WTC11 (cell line): ENCODE measurements around the gene ZSCAN18.

ENCODE experiments used
- CREM ChIP-seq: sonication (generic); formaldehyde crosslinking; IDR thresholded peaks from 2 replicates; pipeline ENCODE4 v1.8.1; 2022; ENCODE audit warnings: mild to moderate bottlenecking, missing genetic modification reagents, moderate library complexity
- CTCF ChIP-seq: fragments of 200-600 bp; IDR thresholded peaks from 2 replicates; pipeline ENCODE4 v1.8.0; 2022; ENCODE audit warnings: antibody characterized with exemption
- NR2C2 ChIP-seq: sonication (generic); formaldehyde crosslinking; IDR thresholded peaks from 2 replicates; pipeline ENCODE4 v1.8.0; 2022; ENCODE audit warnings: mild to moderate bottlenecking, missing genetic modification reagents
- TF ChIP-seq, protein P1 (sequence below): sonication (generic); formaldehyde crosslinking; IDR thresholded peaks from 2 replicates; pipeline ENCODE4 v1.8.1; 2023; ENCODE audit warnings: mild to moderate bottlenecking, missing genetic modification reagents, moderate library complexity
- TF ChIP-seq, protein P2 (sequence below): sonication (generic); formaldehyde crosslinking; IDR thresholded peaks from 2 replicates; pipeline ENCODE4 v1.8.1; 2022; ENCODE audit warnings: missing genetic modification reagents, borderline replicate concordance

GRCh38 chr19:58046856-58047255 is 51.2 kb downstream of the ZSCAN18 start:
- no peak for TF ChIP-seq CREM (CRISPR knock-in tag)
- TF ChIP-seq CTCF, result no peak
- TF ChIP-seq, protein P1, sequence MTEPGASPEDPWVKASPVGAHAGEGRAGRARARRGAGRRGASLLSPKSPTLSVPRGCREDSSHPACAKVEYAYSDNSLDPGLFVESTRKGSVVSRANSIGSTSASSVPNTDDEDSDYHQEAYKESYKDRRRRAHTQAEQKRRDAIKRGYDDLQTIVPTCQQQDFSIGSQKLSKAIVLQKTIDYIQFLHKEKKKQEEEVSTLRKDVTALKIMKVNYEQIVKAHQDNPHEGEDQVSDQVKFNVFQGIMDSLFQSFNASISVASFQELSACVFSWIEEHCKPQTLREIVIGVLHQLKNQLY (CRISPR knock-in tag), result no peak
- no peak for TF ChIP-seq NR2C2 (CRISPR knock-in tag)
- TF ChIP-seq, protein P2, sequence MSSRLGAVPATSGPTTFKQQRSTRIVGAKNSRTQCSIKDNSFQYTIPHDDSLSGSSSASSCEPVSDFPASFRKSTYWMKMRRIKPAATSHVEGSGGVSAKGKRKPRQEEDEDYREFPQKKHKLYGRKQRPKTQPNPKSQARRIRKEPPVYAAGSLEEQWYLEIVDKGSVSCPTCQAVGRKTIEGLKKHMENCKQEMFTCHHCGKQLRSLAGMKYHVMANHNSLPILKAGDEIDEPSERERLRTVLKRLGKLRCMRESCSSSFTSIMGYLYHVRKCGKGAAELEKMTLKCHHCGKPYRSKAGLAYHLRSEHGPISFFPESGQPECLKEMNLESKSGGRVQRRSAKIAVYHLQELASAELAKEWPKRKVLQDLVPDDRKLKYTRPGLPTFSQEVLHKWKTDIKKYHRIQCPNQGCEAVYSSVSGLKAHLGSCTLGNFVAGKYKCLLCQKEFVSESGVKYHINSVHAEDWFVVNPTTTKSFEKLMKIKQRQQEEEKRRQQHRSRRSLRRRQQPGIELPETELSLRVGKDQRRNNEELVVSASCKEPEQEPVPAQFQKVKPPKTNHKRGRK (CRISPR knock-in tag), result no peak
